Measurements from ENCODE around the gene CLEC10A.

The CLEC10A gene

GRCh38 chr17:7042501-7043181 lies 37.4 kb downstream of the CLEC10A start:
- no peak overlapping the region for H3K4me3 ChIP-seq (ENCODE audit: insufficient read depth, low read length, poor library complexity, severe bottlenecking)
- TF ChIP-seq CTCF (IDR thresholded peaks at IDR 0.05; ENCODE audit: insufficient read depth, low read length, poor library complexity, severe bottlenecking) (no peak), EZH2phosphoT487 (conservative IDR thresholded peaks at IDR 0.05; ENCODE audit: low read length) (no peak)
- H4K20me1 ChIP-seq (ENCODE audit: low read depth, low read length) = no peaks in the 10 kb centered on the region
- no peaks in the 10 kb centered on the region for H3K79me2 ChIP-seq (ENCODE audit: insufficient read depth, low read length)
- no peak overlapping the region for H2AFZ ChIP-seq (ENCODE audit: low read depth, low read length, severe bottlenecking)
- no peaks in the 10 kb centered on the region for H3K9me3 ChIP-seq (ENCODE audit: insufficient read depth, low read length)
- H3K36me3 ChIP-seq (ENCODE audit: low read length) = no peaks in the 10 kb centered on the region
- no peak overlapping the region for H3K9ac ChIP-seq (ENCODE audit: low read length)
- no peaks in the 10 kb centered on the region for H3K27me3 ChIP-seq (ENCODE audit: low read length)
- no peak overlapping the region for H3K27ac ChIP-seq (ENCODE audit: low read depth, low read length)
- no peak overlapping the region for H3K4me2 ChIP-seq (ENCODE audit: low read depth, low read length, poor library complexity, severe bottlenecking)
- no peaks in the 10 kb centered on the region for H3F3A ChIP-seq (ENCODE audit: insufficient read depth)
- H3K9me2 ChIP-seq (replicated peaks; ENCODE audit: insufficient read depth, low read length) = no peaks in the 10 kb centered on the region

- no peaks in the 10 kb centered on the region for H3K9me2 ChIP-seq (replicated peaks; ENCODE audit: insufficient read depth, low read length)
- H2AFZ ChIP-seq (ENCODE audit: low read depth, low read length, severe bottlenecking) = no peak overlapping the region
- no peaks in the 10 kb centered on the region for H4K20me1 ChIP-seq (ENCODE audit: low read depth, low read length)
- H3K79me2 ChIP-seq (ENCODE audit: insufficient read depth, low read length) = no peaks in the 10 kb centered on the region
- H3K27me3 ChIP-seq (ENCODE audit: low read length) = no peaks in the 10 kb centered on the region
- H3K4me2 ChIP-seq (ENCODE audit: low read depth, low read length, poor library complexity, severe bottlenecking) = no peak overlapping the region
- H3K27ac ChIP-seq (ENCODE audit: low read depth, low read length) = no peak overlapping the region
- H3K36me3 ChIP-seq (ENCODE audit: low read length) = no peaks in the 10 kb centered on the region
- no peaks in the 10 kb centered on the region for H3K9me3 ChIP-seq (ENCODE audit: insufficient read depth, low read length)
- H3K4me3 ChIP-seq (ENCODE audit: insufficient read depth, low read length, poor library complexity, severe bottlenecking) = no peak overlapping the region
- no peaks in the 10 kb centered on the region for H3F3A ChIP-seq (ENCODE audit: insufficient read depth)
- TF ChIP-seq CTCF (IDR thresholded peaks at IDR 0.05; ENCODE audit: insufficient read depth, low read length, poor library complexity, severe bottlenecking) = no peak
- TF ChIP-seq EZH2phosphoT487 (conservative IDR thresholded peaks at IDR 0.05; ENCODE audit: low read length) = no peak
- H3K9ac ChIP-seq (ENCODE audit: low read length) = no peak overlapping the region
Observed at GRCh38 chr17:7041607-7042500, 38.2 kb downstream of the CLEC10A start.

GRCh38 chr17:7039832-7040231 lies 40.2 kb downstream of the CLEC10A start:
- no peak overlapping the region for H3K4me2 ChIP-seq (ENCODE audit: low read depth, low read length, poor library complexity, severe bottlenecking)
- H3K36me3 ChIP-seq (ENCODE audit: low read length) = no peaks in the 10 kb centered on the region
- no peaks in the 10 kb centered on the region for H3K9me3 ChIP-seq (ENCODE audit: insufficient read depth, low read length)
- no peak overlapping the region for H2AFZ ChIP-seq (ENCODE audit: low read depth, low read length, severe bottlenecking)
- H3K9ac ChIP-seq (ENCODE audit: low read length) = no peak overlapping the region
- H3K27ac ChIP-seq (ENCODE audit: low read depth, low read length) = no peak overlapping the region
- TF ChIP-seq CTCF (IDR thresholded peaks at IDR 0.05; ENCODE audit: insufficient read depth, low read length, poor library complexity, severe bottlenecking) = no peak
- TF ChIP-seq EZH2phosphoT487 (conservative IDR thresholded peaks at IDR 0.05; ENCODE audit: low read length) = no peak
- no peaks in the 10 kb centered on the region for H3K9me2 ChIP-seq (replicated peaks; ENCODE audit: insufficient read depth, low read length)
- no peaks in the 10 kb centered on the region for H4K20me1 ChIP-seq (ENCODE audit: low read depth, low read length)
- no peak overlapping the region for H3K4me3 ChIP-seq (ENCODE audit: insufficient read depth, low read length, poor library complexity, severe bottlenecking)
- H3K27me3 ChIP-seq (ENCODE audit: low read length) = no peaks in the 10 kb centered on the region
- H3K79me2 ChIP-seq (ENCODE audit: insufficient read depth, low read length) = no peaks in the 10 kb centered on the region
- no peaks in the 10 kb centered on the region for H3F3A ChIP-seq (ENCODE audit: insufficient read depth)
